ENCODE data around the gene TFEC.

DNA sequence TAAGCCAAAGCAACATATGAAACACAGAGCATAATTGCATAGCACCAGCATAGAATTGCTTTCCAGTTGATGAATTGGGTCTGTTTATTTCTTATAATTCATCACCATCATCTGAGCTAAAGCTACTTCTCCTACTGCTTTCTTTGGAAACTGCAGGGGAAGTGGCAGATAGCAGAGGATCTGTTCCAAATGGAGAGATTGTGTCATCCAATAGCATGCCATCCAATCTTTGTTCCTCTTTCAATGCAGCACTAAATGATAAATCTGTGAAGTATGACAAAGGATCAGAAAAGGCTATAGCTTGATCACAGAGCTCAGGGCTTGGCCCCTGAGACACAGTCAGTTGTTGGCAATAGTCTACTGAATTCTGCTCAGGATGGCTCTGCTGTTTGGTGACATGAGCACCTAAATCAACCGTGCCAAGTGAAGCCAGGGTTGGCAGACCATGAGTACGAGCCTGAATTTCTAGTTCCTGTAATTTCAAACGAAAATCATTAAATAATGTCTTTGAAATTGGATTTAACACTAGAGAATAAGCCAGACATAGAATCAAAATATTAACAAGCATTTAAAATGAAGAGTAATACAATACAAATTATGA, 90.0 kb downstream of the TFEC start:
- TF ChIP-seq, protein P1, sequence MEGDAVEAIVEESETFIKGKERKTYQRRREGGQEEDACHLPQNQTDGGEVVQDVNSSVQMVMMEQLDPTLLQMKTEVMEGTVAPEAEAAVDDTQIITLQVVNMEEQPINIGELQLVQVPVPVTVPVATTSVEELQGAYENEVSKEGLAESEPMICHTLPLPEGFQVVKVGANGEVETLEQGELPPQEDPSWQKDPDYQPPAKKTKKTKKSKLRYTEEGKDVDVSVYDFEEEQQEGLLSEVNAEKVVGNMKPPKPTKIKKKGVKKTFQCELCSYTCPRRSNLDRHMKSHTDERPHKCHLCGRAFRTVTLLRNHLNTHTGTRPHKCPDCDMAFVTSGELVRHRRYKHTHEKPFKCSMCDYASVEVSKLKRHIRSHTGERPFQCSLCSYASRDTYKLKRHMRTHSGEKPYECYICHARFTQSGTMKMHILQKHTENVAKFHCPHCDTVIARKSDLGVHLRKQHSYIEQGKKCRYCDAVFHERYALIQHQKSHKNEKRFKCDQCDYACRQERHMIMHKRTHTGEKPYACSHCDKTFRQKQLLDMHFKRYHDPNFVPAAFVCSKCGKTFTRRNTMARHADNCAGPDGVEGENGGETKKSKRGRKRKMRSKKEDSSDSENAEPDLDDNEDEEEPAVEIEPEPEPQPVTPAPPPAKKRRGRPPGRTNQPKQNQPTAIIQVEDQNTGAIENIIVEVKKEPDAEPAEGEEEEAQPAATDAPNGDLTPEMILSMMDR (conservative IDR thresholded peaks at IDR 0.05), result no peak
- no peak for TF ChIP-seq ZFX (IDR thresholded peaks at IDR 0.05)
